ENCODE measurements around the gene ELAVL3.
"Not testable (repeated sequence)": the region's sequence is repeated elsewhere in the genome, so short reads cannot be mapped to it uniquely, and the experiment has no call there.

ELAVL3 gene

GRCh38 chr19:11486661-11487503, 6.0 kb upstream of the ELAVL3 start:
- no peak for DNase-seq

GRCh38 chr19:11485245-11485837, 4.5 kb upstream of the ELAVL3 start:
- no peak for DNase-seq

GRCh38 chr19:11483366-11484111, 2.7 kb upstream of the ELAVL3 start:
- DNase-seq = no peak

GRCh38 chr19:11482384-11483050, 1.7 kb upstream of the ELAVL3 start:
- DNase-seq = peak; percentile 86

- DNase-seq = peak; percentile 92
These were observed 913 bp upstream of the ELAVL3 start for GRCh38 chr19:11481534-11482383.

GRCh38 chr19:11479898-11480714, 740 bp downstream of the ELAVL3 start:
- no peak for DNase-seq

- no peak for DNase-seq
These were observed 1.6 kb downstream of the ELAVL3 start for GRCh38 chr19:11479090-11479897.

- no peak for DNase-seq
These were observed 2.4 kb downstream of the ELAVL3 start for GRCh38 chr19:11478167-11479089.

GRCh38 chr19:11475861-11476260, 5.0 kb downstream of the ELAVL3 start:
- DNase-seq = no peak

- DNase-seq = not testable (repeated sequence)
These were observed 5.5 kb downstream of the ELAVL3 start for GRCh38 chr19:11475343-11475742.

GRCh38 chr19:11473725-11474124, 7.1 kb downstream of the ELAVL3 start:
- no peak for DNase-seq

- DNase-seq = not testable (repeated sequence)
These were observed 12.5 kb downstream of the ELAVL3 start for GRCh38 chr19:11468266-11468845.

- DNase-seq = no peak
These were observed 15.2 kb downstream of the ELAVL3 start for GRCh38 chr19:11465600-11465999.

- DNase-seq = no peak
These were observed 16.2 kb downstream of the ELAVL3 start for GRCh38 chr19:11464333-11465265.

GRCh38 chr19:11463391-11463790, 17.5 kb downstream of the ELAVL3 start:
- DNase-seq = no peak

GRCh38 chr19:11461453-11461852, 19.4 kb downstream of the ELAVL3 start:
- no peak for DNase-seq

GRCh38 chr19:11460207-11460606, 20.6 kb downstream of the ELAVL3 start:
- DNase-seq = no peak

GRCh38 chr19:11458912-11459311, 21.9 kb downstream of the ELAVL3 start:
- not testable (repeated sequence) for DNase-seq

All from NCI-H774 (cell line).